SH-SY5Y (cell line): ENCODE data around the gene HIVEP3.

ENCODE experiments used
- GATA2 ChIP-seq: IDR thresholded peaks from 2 replicates; pipeline ENCODE4 v1.6.1; 2011; ENCODE audit warnings: mild to moderate bottlenecking, low read depth, low read length
- GATA3 ChIP-seq: IDR thresholded peaks from 2 replicates; pipeline ENCODE4 v1.6.1; 2011; ENCODE audit warnings: low read depth, mild to moderate bottlenecking, low read length, moderate library complexity

The HIVEP3 gene

GRCh38 chr1:41918450-41919043 lies at the start of gene HIVEP3:
TSS of gene HIVEP3 (minus strand) at chr1:41918922.
- TF ChIP-seq GATA3, result no peak
- peak; percentile 8; the same call in 1 of the 2 replicates for TF ChIP-seq GATA2

GRCh38 chr1:41964400-41964799 lies 45.7 kb upstream of the HIVEP3 start:
- TF ChIP-seq GATA3 (no peak), GATA2 (no peak)

GRCh38 chr1:41963636-41964035 lies 44.9 kb upstream of the HIVEP3 start:
- TF ChIP-seq GATA2 (no peak), GATA3 (no peak)

- TF ChIP-seq GATA2 (no peak), GATA3 (no peak)
Observed at GRCh38 chr1:41958015-41958673, 39.4 kb upstream of the HIVEP3 start.

- TF ChIP-seq GATA2, result no peak
- no peak for TF ChIP-seq GATA3
Observed at GRCh38 chr1:41957568-41957967, 38.8 kb upstream of the HIVEP3 start.

- TF ChIP-seq GATA3 (no peak), GATA2 (no peak)
Observed at GRCh38 chr1:41955461-41956159, 36.9 kb upstream of the HIVEP3 start.

- TF ChIP-seq GATA3 (no peak), GATA2 (no peak)
Observed at GRCh38 chr1:41954533-41954944, 35.8 kb upstream of the HIVEP3 start.

GRCh38 chr1:41953291-41953690 lies 34.6 kb upstream of the HIVEP3 start:
- no peak for TF ChIP-seq GATA2
- TF ChIP-seq GATA3, result no peak

- TF ChIP-seq GATA3 (no peak), GATA2 (no peak)
Observed at GRCh38 chr1:41952208-41952607, 33.5 kb upstream of the HIVEP3 start.

- TF ChIP-seq GATA2 (no peak), GATA3 (no peak)
Observed at GRCh38 chr1:41950820-41951219, 32.1 kb upstream of the HIVEP3 start.

GRCh38 chr1:41943717-41944116 lies 25.0 kb upstream of the HIVEP3 start:
- TF ChIP-seq GATA2 (no peak), GATA3 (no peak)

GRCh38 chr1:41942278-41942677 lies 23.6 kb upstream of the HIVEP3 start:
- TF ChIP-seq GATA2 (no peak), GATA3 (no peak)

- TF ChIP-seq GATA2, result no peak
- no peak for TF ChIP-seq GATA3
Observed at GRCh38 chr1:41941381-41941780, 22.7 kb upstream of the HIVEP3 start.

- no peak for TF ChIP-seq GATA2
- TF ChIP-seq GATA3, result no peak
Observed at GRCh38 chr1:41939194-41939593, 20.5 kb upstream of the HIVEP3 start.

GRCh38 chr1:41936107-41936506 lies 17.4 kb upstream of the HIVEP3 start:
- TF ChIP-seq GATA2, result no peak
- TF ChIP-seq GATA3, result no peak
